ENCODE results near the gene TBC1D3K. TPM values are rescaled to one million over a fixed set of nuclear protein-coding genes. Genes with fewer than 3 reads are reported as not detected.

Gene TBC1D3K
- 0.21 TPM in 1 of 2 replicates, not detected in the other for total RNA-seq

DNA sequence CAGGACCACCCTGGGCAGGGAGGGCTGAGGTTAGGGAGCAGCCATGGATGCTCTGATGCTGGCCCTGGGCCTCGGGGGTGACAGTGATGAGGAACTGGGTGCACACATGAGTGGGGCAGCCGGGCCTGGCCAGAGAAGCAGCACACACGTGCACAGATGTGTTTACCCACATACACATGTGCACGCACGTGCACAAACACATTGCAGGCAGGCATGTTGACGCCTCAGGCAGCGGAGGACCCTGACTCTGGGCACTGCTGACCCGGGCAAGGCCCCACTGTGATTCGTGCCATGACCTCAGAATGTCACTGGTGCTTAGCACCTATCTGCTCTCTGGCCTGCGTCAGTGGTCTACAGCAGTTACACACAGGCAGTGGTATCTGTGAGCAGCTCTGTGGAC, at the start of gene TBC1D3K:
Gene TBC1D3K (plus strand): TSS at position 301 of the 400 bp plus-strand sequence. CDS start 1,585 bp downstream, outside the sequence.

Other genes starting within 250 kb of the TBC1D3K start
- gene HNF1B, start 179.4 kb upstream of the TBC1D3K start, total RNA-seq: not detected in 2 replicates
- gene TBC1D3L, start 64.6 kb downstream of the TBC1D3K start, total RNA-seq: 2.7 and 4.3 TPM in 2 replicates
- gene TBC1D3D, start 79.6 kb downstream of the TBC1D3K start, total RNA-seq: under 0.01 and 0.07 TPM in 2 replicates
- gene TBC1D3C, start 144.2 kb downstream of the TBC1D3K start, total RNA-seq: 1.6 TPM in 1 of 2 replicates, not detected in the other
- gene TBC1D3E, start 203.5 kb downstream of the TBC1D3K start, total RNA-seq: not detected in 2 replicates